GM19452 (cell line): Measurements from ENCODE around the gene MEF2A.

ENCODE experiments used
- ATAC-seq: cut with Tn5 transposase; IDR thresholded peaks from one replicate; pipeline ENCODE4 v1.9.1; 2021; ENCODE audit not compliant: unreplicated experiment

The MEF2A gene

GRCh38 chr15:99605490-99605931 lies 39.7 kb downstream of the MEF2A start:
- no peak for ATAC-seq

GRCh38 chr15:99605990-99606389 lies 40.2 kb downstream of the MEF2A start:
- no peak for ATAC-seq

GRCh38 chr15:99606646-99607045 lies 40.9 kb downstream of the MEF2A start:
- no peak for ATAC-seq

GRCh38 chr15:99613481-99613880 lies 47.7 kb downstream of the MEF2A start:
- ATAC-seq, result no peak

- ATAC-seq, result no peak
These were observed 48.3 kb downstream of the MEF2A start for GRCh38 chr15:99613887-99614647.

- no peak for ATAC-seq
These were observed 49.0 kb downstream of the MEF2A start for GRCh38 chr15:99614749-99615288.

GRCh38 chr15:99615460-99615859 lies 49.7 kb downstream of the MEF2A start:
- ATAC-seq, result no peak

GRCh38 chr15:99616129-99616528 lies 50.3 kb downstream of the MEF2A start:
- no peak for ATAC-seq

GRCh38 chr15:99616773-99617342 lies 51.1 kb downstream of the MEF2A start:
- ATAC-seq, result no peak

- no peak for ATAC-seq
These were observed 53.2 kb downstream of the MEF2A start for GRCh38 chr15:99618941-99619411.

- no peak for ATAC-seq
These were observed 53.9 kb downstream of the MEF2A start for GRCh38 chr15:99619712-99620111.

- ATAC-seq, result no peak
These were observed 54.4 kb downstream of the MEF2A start for GRCh38 chr15:99620178-99620577.

- no peak for ATAC-seq
These were observed 56.0 kb downstream of the MEF2A start for GRCh38 chr15:99621767-99622166.

GRCh38 chr15:99628374-99629001 lies 62.7 kb downstream of the MEF2A start:
- no peak for ATAC-seq

GRCh38 chr15:99630607-99631131 lies 64.9 kb downstream of the MEF2A start:
- no peak for ATAC-seq

- ATAC-seq, result peak; percentile 86
These were observed 65.5 kb downstream of the MEF2A start for GRCh38 chr15:99631255-99631654.

GRCh38 chr15:99632521-99632920 lies 66.7 kb downstream of the MEF2A start:
- ATAC-seq, result no peak

GRCh38 chr15:99633655-99634054 lies 67.9 kb downstream of the MEF2A start:
- no peak for ATAC-seq

- no peak for ATAC-seq
These were observed 68.8 kb downstream of the MEF2A start for GRCh38 chr15:99634576-99634975.

GRCh38 chr15:99635145-99635544 lies 69.4 kb downstream of the MEF2A start:
- no peak for ATAC-seq

- peak; percentile 71 for ATAC-seq
These were observed 70.0 kb downstream of the MEF2A start for GRCh38 chr15:99635794-99636193.
